Breast epithelium (tissue), 3 donors: ENCODE data around the gene POFUT1.

ENCODE experiments used
- CTCF ChIP-seq, 3 donors: fragments of 450-650 bp; IDR thresholded peaks; one replicate each; pipeline ENCODE4 v1.5.1; 2016 to 2017; ENCODE audit warnings: antibody characterized with exemption in 3 of 3, mild to moderate bottlenecking in 3 of 3, moderate library complexity in 3 of 3
- POLR2AphosphoS5 ChIP-seq, 3 donors: sonication (generic); formaldehyde crosslinking; IDR thresholded peaks; one replicate each; pipeline ENCODE4 v1.6.1; 2017; ENCODE audit warnings: antibody characterized with exemption in 3 of 3

- TF ChIP-seq CTCF (IDR thresholded peaks at IDR 0.05), result no peak
- no peak for TF ChIP-seq POLR2AphosphoS5 (IDR thresholded peaks at IDR 0.05)
Observed at GRCh38 chr20:32181606-32182005, 26.1 kb upstream of the POFUT1 start.
